ENCODE results near the gene CPVL. TPM values are rescaled to one million over a fixed set of nuclear protein-coding genes. Genes with fewer than 3 reads are reported as not detected.

Gene CPVL
- total and polyA plus RNA-seq, 10 donors = 18.7 to 259 (median 130) TPM

GRCh38 chr7:29120955-29121354 is 25.4 kb downstream of the CPVL start:
- 64 to 95% (median 92%) methylated on average over 2 of the region's 2 CpGs for WGBS, 5 donors
- H3K4me1 ChIP-seq = peaks cover 0 to 10% (median 7%) of the 10 kb centered on the region in 6 donors
- no peak overlapping the region for H3K4me3 ChIP-seq
- H3K9me3 ChIP-seq = no peaks in the 10 kb centered on the region
- H3K36me3 ChIP-seq = no peaks in the 10 kb centered on the region
- no peaks in the 10 kb centered on the region for H3K27me3 ChIP-seq (replicated peaks in 1 of 7)
- no peak overlapping the region for H3K27ac ChIP-seq
- no peak for DNase-seq
- TF ChIP-seq CTCF (IDR thresholded peaks at IDR 0.05 in 8 of 11, conservative IDR thresholded peaks at IDR 0.05 in 3 of 11) (no peak), POLR2AphosphoS5 (IDR thresholded peaks at IDR 0.05) (no peak), POLR2A (IDR thresholded peaks at IDR 0.05) (no peak)
- intact Hi-C loops (cut with DNase I; ENCODE audit: low total_unique reads) = no loop called here

GRCh38 chr7:29119538-29119937 is 26.8 kb downstream of the CPVL start:
- DNase-seq = no peak
- 82 to 92% (median 89%) methylated on average over 3 of the region's 3 CpGs for WGBS, 5 donors
- Histone ChIP-seq H3K36me3 (no peaks in the 10 kb centered on the region), H3K4me3 (no peak overlapping the region), H3K27me3 (replicated peaks in 1 of 7) (no peaks in the 10 kb centered on the region), H3K4me1 (peaks cover 0 to 22% (median 11%) of the 10 kb centered on the region in 6 donors), H3K9me3 (no peaks in the 10 kb centered on the region), H3K27ac (no peak overlapping the region)
- TF ChIP-seq POLR2AphosphoS5 (IDR thresholded peaks at IDR 0.05) = no peak
- TF ChIP-seq POLR2A (IDR thresholded peaks at IDR 0.05) = no peak
- TF ChIP-seq CTCF (IDR thresholded peaks at IDR 0.05 in 8 of 11, conservative IDR thresholded peaks at IDR 0.05 in 3 of 11) = no peak
- intact Hi-C loops (cut with DNase I; ENCODE audit: low total_unique reads) = no loop called here

- Histone ChIP-seq H3K4me3 (no peak overlapping the region), H3K36me3 (peaks cover 0 to 10% (median 0%) of the 10 kb centered on the region in 6 donors), H3K9me3 (no peaks in the 10 kb centered on the region), H3K27me3 (replicated peaks in 1 of 7) (no peaks in the 10 kb centered on the region), H3K4me1 (peaks cover 0 to 38% (median 17%) of the 10 kb centered on the region in 6 donors), H3K27ac (peak overlapping the region in 6 of 8 donors; percentile 7 to 48 (median 30))
- TF ChIP-seq POLR2AphosphoS5 (IDR thresholded peaks at IDR 0.05) = no peak
- intact Hi-C loops (cut with DNase I; ENCODE audit: low total_unique reads) = no loop called here
- 51 to 76% (median 65%) methylated on average over 5 of the region's 5 CpGs for WGBS, 5 donors
- no peak for DNase-seq
Observed at GRCh38 chr7:29116361-29117200, 29.8 kb downstream of the CPVL start.

GRCh38 chr7:29115753-29116152 is 30.6 kb downstream of the CPVL start:
- DNase-seq = no peak
- 81 to 97% (median 95%) methylated on average over 1 of the region's 1 CpG for WGBS, 5 donors
- no peaks in the 10 kb centered on the region for H3K9me3 ChIP-seq
- peaks cover 0 to 10% (median 0%) of the 10 kb centered on the region in 6 donors for H3K36me3 ChIP-seq
- H3K4me3 ChIP-seq = no peak overlapping the region
- peaks cover 0 to 38% (median 18%) of the 10 kb centered on the region in 6 donors for H3K4me1 ChIP-seq
- intact Hi-C loops (cut with DNase I; ENCODE audit: low total_unique reads) = no loop called here
- H3K27me3 ChIP-seq (replicated peaks in 1 of 7) = no peaks in the 10 kb centered on the region
- H3K27ac ChIP-seq = peak overlapping the region in 6 of 8 donors; percentile 23 to 48 (median 30)
- TF ChIP-seq POLR2AphosphoS5 (IDR thresholded peaks at IDR 0.05) = no peak
- no peak for TF ChIP-seq POLR2A (IDR thresholded peaks at IDR 0.05)
- no peak for TF ChIP-seq CTCF (IDR thresholded peaks at IDR 0.05 in 8 of 11, conservative IDR thresholded peaks at IDR 0.05 in 3 of 11)
